Tibial artery (tissue), 4 donors: Measurements from ENCODE around the gene B4GALNT4.
"Not testable (repeated sequence)": the region's sequence is repeated elsewhere in the genome, so short reads cannot be mapped to it uniquely, and the experiment has no call there.

Experiments
- DNase-seq, 2 donors: peaks; one replicate each; pipeline ENCODE4 v3.0.0-alpha.2; 2019
- H3K27ac ChIP-seq, 2 donors: fragments of 200-600 bp; sonication (generic) in 1 of 2; 1 replicate in 1 of 2; 2 replicates in 1 of 2; pipeline ENCODE4 v1.5.1; 2018 to 2019; ENCODE audit warnings: mild to moderate bottlenecking in 1 of 2
- H3K27me3 ChIP-seq, 2 donors: fragments of 200-600 bp; sonication (generic) in 1 of 2; one replicate each; pipeline versions ENCODE4 v1.5.1 to v1.6.0; 2016 to 2019
- H3K36me3 ChIP-seq, 3 donors: fragments of 200-600 bp; sonication (generic) in 2 of 3; one replicate each; pipeline ENCODE4 v1.5.1; 2016 to 2019; ENCODE audit warnings: mild to moderate bottlenecking in 2 of 3
- H3K4me1 ChIP-seq, 4 donors: fragments of 200-600 bp; sonication (generic) in 2 of 4; 1 replicate in 3 of 4; 2 replicates in 1 of 4; pipeline ENCODE4 v1.5.1; 2016 to 2019
- H3K4me3 ChIP-seq, 2 donors: fragments of 200-600 bp; sonication (generic) in 1 of 2; 1 replicate in 1 of 2; 2 replicates in 1 of 2; pipeline ENCODE4 v1.5.1; 2018 to 2019; ENCODE audit warnings: mild to moderate bottlenecking in 2 of 2
- H3K9me3 ChIP-seq, 3 donors: fragments of 200-600 bp; sonication (generic) in 1 of 3; one replicate each; pipeline ENCODE4 v1.5.1; 2016 to 2019
- CTCF ChIP-seq, 2 experiments: fragments of 200-600 bp in 1 of 2; fragments of 450-650 bp in 1 of 2; IDR thresholded peaks; one replicate each; pipeline ENCODE4 v1.5.1; 2017 to 2019; ENCODE audit warnings: antibody characterized with exemption in 2 of 2, mild to moderate bottlenecking in 1 of 2, moderate library complexity in 1 of 2
- intact Hi-C: fragments of 100-400 bp; cut with DNase I; formaldehyde crosslinking; loops from one replicate; pipeline ENCODE4 v1.15.0; 2023; ENCODE audit warnings: low total_unique reads

The B4GALNT4 gene

GRCh38 chr11:362642-363442 lies 6.5 kb upstream of the B4GALNT4 start:
- H3K27me3 ChIP-seq: peaks cover 0 to 60% of the 10 kb centered on the region in 2 donors
- no peak for TF ChIP-seq CTCF (IDR thresholded peaks at IDR 0.05)
- H3K36me3 ChIP-seq: no peaks in the 10 kb centered on the region
- DNase-seq: peak in 1 of 2 donors; percentile 17
- no peaks in the 10 kb centered on the region for H3K4me1 ChIP-seq
- no peak overlapping the region for H3K27ac ChIP-seq
- intact Hi-C loops: loop anchor here (5.0 kb wide), 1 partner anchor 61 kb away; no protein-coding TSS in a partner anchor
- H3K4me3 ChIP-seq: no peak overlapping the region
- H3K9me3 ChIP-seq: peaks cover 0 to 8% (median 0%) of the 10 kb centered on the region in 3 donors

- H3K27me3 ChIP-seq: peaks cover 0 to 61% of the 10 kb centered on the region in 2 donors
- H3K4me3 ChIP-seq, H3K4me1 ChIP-seq, H3K9me3 ChIP-seq, H3K27ac ChIP-seq, H3K36me3 ChIP-seq: not testable (repeated sequence)
- intact Hi-C loops: loop anchor here (5.0 kb wide), 1 partner anchor 61 kb away; no protein-coding TSS in a partner anchor
- peak in 1 of 2 donors; percentile 32 for DNase-seq
These were observed 5.9 kb upstream of the B4GALNT4 start for GRCh38 chr11:363443-363805.

- Histone ChIP-seq H3K4me3 (no peak overlapping the region), H3K4me1 (peaks cover 0 to 12% (median 10%) of the 10 kb centered on the region in 4 donors), H3K27me3 (peaks cover 0 to 66% of the 10 kb centered on the region in 2 donors), H3K27ac (no peak overlapping the region), H3K36me3 (no peaks in the 10 kb centered on the region), H3K9me3 (peaks cover 0 to 8% (median 0%) of the 10 kb centered on the region in 3 donors)
- TF ChIP-seq CTCF (IDR thresholded peaks at IDR 0.05): no peak
- intact Hi-C loops: loop anchor here (5.0 kb wide), 1 partner anchor 62 kb away; no protein-coding TSS in a partner anchor
- DNase-seq: peak; percentile 7 to 65
These were observed 5.1 kb upstream of the B4GALNT4 start for GRCh38 chr11:363948-364761.

- peak in 1 of 2 donors; percentile 44 for DNase-seq
- peaks cover 0 to 64% of the 10 kb centered on the region in 2 donors for H3K27me3 ChIP-seq
- no peak overlapping the region for H3K4me3 ChIP-seq
- peaks cover 0 to 15% (median 10%) of the 10 kb centered on the region in 4 donors for H3K4me1 ChIP-seq
- peaks cover 0 to 8% (median 0%) of the 10 kb centered on the region in 3 donors for H3K9me3 ChIP-seq
- intact Hi-C loops: loop anchor here (5.0 kb wide), 1 partner anchor 63 kb away; no protein-coding TSS in a partner anchor
- no peak for TF ChIP-seq CTCF (IDR thresholded peaks at IDR 0.05)
- no peak overlapping the region for H3K27ac ChIP-seq
- no peaks in the 10 kb centered on the region for H3K36me3 ChIP-seq
These were observed 4.1 kb upstream of the B4GALNT4 start for GRCh38 chr11:364991-365725.

GRCh38 chr11:365831-366230 lies 3.5 kb upstream of the B4GALNT4 start:
- H3K27me3 ChIP-seq: peaks cover 0 to 64% of the 10 kb centered on the region in 2 donors
- H3K4me3 ChIP-seq: no peak overlapping the region
- no peak overlapping the region for H3K27ac ChIP-seq
- H3K36me3 ChIP-seq: no peaks in the 10 kb centered on the region
- DNase-seq: no peak
- intact Hi-C loops: no loop called here
- H3K9me3 ChIP-seq: peaks cover 0 to 6% (median 0%) of the 10 kb centered on the region in 3 donors
- peaks cover 0 to 17% (median 10%) of the 10 kb centered on the region in 4 donors for H3K4me1 ChIP-seq
- TF ChIP-seq CTCF (IDR thresholded peaks at IDR 0.05): no peak
